GM12891 (cell line): Measurements from ENCODE around the gene ARL2.
"Not testable (repeated sequence)": the region's sequence is repeated elsewhere in the genome, so short reads cannot be mapped to it uniquely, and the experiment has no call there.

Experiments used
- DNase-seq: peaks from one replicate; pipeline ENCODE4 v3.0.0; 2011; ENCODE audit warnings: low spot score; ENCODE audit not compliant: insufficient read length
- FAIRE-seq: peaks from 2 replicates; lab custom pipeline; 2011; peaks lifted over from hg19 to GRCh38; lab: Jason Lieb, UNC
- PAX5 ChIP-seq: IDR thresholded peaks from 2 replicates; pipeline ENCODE4 v1.6.1; 2011; ENCODE audit warnings: low read length, moderate library complexity, mild to moderate bottlenecking; ENCODE audit not compliant: insufficient read depth, severe bottlenecking
- POLR2A ChIP-seq: IDR thresholded peaks from 2 replicates; pipeline ENCODE4 v1.6.1; 2011; ENCODE audit warnings: low read depth, low read length, control low read depth
- POLR2AphosphoS5 ChIP-seq: IDR thresholded peaks from 2 replicates; pipeline ENCODE4 v1.6.1; 2011; ENCODE audit warnings: low read depth, low read length, control low read depth
- POU2F2 ChIP-seq: IDR thresholded peaks from 2 replicates; pipeline ENCODE4 v1.6.1; 2011; ENCODE audit warnings: low read depth, mild to moderate bottlenecking, control low read depth, low read length, moderate library complexity
- SPI1 ChIP-seq: IDR thresholded peaks from 2 replicates; pipeline ENCODE4 v1.6.1; 2011; ENCODE audit warnings: low read depth, low read length, control low read depth
- TAF1 ChIP-seq: IDR thresholded peaks from 2 replicates; pipeline ENCODE4 v1.6.1; 2011; ENCODE audit warnings: low read depth, low read length, control low read depth

Gene ARL2

DNA sequence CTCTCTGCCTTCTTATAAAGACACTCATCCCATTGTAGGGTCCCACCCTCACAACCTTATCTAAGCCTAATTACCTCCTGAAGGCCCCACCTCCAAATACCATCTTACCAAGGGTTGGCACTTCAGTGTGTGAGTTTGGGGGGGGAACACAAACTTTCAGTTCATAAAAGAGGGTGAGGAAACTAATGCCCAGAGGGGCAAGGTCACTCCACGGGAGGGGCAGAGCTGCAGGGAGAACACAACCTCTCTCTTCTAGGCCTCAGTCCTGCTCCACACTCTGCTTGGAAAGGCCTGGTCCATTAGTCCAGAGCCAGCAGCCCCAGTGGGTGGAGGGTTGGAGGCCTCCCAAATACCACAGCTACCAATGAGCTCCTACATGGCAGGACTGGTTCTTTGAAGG, 14.5 kb upstream of the ARL2 start:
- TF ChIP-seq TAF1, result no peak
- no peak for TF ChIP-seq POLR2A
- TF ChIP-seq SPI1, result no peak
- TF ChIP-seq PAX5, result no peak
- no peak for FAIRE-seq
- no peak for DNase-seq

DNA sequence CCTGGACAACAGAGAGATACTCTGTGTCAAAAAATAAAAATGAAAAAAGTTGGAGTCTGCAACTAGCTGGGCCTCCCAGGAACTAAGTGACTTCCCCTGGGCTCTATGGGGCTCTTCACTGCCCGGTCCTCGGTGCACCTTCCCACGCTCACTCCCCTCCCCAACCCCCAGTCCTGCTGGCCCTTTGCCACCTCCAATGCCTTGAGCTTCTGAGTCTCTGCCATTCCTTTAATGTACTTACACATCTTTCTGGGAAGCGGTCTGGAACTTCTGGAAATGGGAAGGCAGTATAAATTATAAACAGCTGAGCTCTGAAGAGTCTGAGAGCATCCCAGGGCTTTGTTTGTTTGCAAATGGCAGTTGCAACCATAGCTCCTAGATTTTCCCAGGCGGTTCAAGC, 11.3 kb upstream of the ARL2 start:
- DNase-seq (no peak), FAIRE-seq (no peak)
- no peak for TF ChIP-seq PAX5
- TF ChIP-seq POU2F2, result no peak
- no peak for TF ChIP-seq TAF1
- no peak for TF ChIP-seq POLR2A
- no peak for TF ChIP-seq POLR2AphosphoS5
- TF ChIP-seq SPI1, result no peak

DNA sequence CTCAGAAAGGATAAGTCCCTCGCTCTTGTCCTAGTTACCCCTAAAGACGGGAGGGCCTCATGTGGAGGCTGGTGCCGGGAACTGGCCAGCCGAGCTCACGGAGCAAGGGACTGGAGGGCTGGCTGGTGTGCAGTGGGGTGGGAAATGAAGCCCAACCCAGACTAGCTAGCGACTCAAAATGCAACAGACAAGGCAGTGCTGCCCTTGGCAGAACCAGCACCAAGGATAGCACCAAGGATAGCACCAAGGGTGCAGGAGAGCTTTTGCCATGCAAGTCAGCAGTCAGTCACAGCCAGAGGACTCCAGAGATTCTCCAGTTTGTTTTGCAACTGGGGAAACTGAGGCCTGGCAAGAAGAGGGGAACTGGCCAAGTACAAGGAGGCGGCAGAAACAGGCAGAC, 10.7 kb upstream of the ARL2 start:
- DNase-seq (no peak), FAIRE-seq (no peak)
- no peak for TF ChIP-seq POLR2AphosphoS5
- no peak for TF ChIP-seq PAX5
- TF ChIP-seq POU2F2, result no peak
- TF ChIP-seq SPI1, result no peak
- TF ChIP-seq TAF1, result no peak
- no peak for TF ChIP-seq POLR2A

- FAIRE-seq, DNase-seq: not testable (repeated sequence)
These were observed 10.0 kb upstream of the ARL2 start for GRCh38 chr11:65003968-65004367.

DNA sequence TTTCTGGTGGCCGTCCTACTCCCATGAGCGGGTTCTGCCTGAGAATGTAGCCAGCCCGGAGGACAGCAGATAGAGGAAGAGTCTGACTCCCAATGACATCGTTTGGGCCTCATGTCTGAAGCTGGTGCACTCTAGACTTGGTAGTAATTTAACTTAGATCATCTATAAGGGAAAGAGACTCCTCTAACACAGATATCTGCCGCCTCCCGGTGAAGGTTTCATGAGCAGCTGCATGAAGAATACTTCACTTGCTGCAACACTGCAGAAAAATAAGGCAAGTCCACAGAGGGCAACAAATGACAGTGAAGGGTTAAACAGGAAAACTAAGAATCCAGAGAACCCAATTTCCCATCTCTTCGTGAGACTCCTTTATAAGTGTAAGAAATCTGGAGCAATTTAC, 5.9 kb upstream of the ARL2 start:
- no peak for TF ChIP-seq SPI1
- no peak for TF ChIP-seq POU2F2
- TF ChIP-seq POLR2A, result no peak
- TF ChIP-seq PAX5, result no peak
- no peak for TF ChIP-seq POLR2AphosphoS5
- no peak for TF ChIP-seq TAF1
- FAIRE-seq, result no peak
- no peak for DNase-seq

- TF ChIP-seq TAF1 (no peak), POLR2AphosphoS5 (no peak), PAX5 (no peak), POU2F2 (no peak), POLR2A (no peak)
- DNase-seq, result no peak
- no peak for FAIRE-seq
These were observed 5.1 kb upstream of the ARL2 start for GRCh38 chr11:65008873-65009272.

GRCh38 chr11:65013130-65013887, 651 bp upstream of the ARL2 start:
- TF ChIP-seq SPI1 (no peak), POU2F2 (0 out of 2 replicates have a peak, but pooled peaks have one; percentile 24), POLR2A (peak; percentile 35; the same call in 1 of the 2 replicates), PAX5 (no peak), TAF1 (no peak)
- FAIRE-seq (no peak), DNase-seq (peak; percentile 93)

GRCh38 chr11:65014726-65015227, 817 bp downstream of the ARL2 start:
- FAIRE-seq (no peak), DNase-seq (no peak)
- TF ChIP-seq POLR2A (no peak), POLR2AphosphoS5 (no peak), TAF1 (no peak), PAX5 (no peak), SPI1 (no peak), POU2F2 (no peak)

- TF ChIP-seq POLR2A (no peak), SPI1 (no peak)
- DNase-seq (no peak), FAIRE-seq (no peak)
These were observed 2.7 kb downstream of the ARL2 start for GRCh38 chr11:65016705-65017104.

GRCh38 chr11:65017937-65018336, 4.0 kb downstream of the ARL2 start:
- no peak for FAIRE-seq
- DNase-seq, result no peak
- no peak for TF ChIP-seq POLR2A

DNA sequence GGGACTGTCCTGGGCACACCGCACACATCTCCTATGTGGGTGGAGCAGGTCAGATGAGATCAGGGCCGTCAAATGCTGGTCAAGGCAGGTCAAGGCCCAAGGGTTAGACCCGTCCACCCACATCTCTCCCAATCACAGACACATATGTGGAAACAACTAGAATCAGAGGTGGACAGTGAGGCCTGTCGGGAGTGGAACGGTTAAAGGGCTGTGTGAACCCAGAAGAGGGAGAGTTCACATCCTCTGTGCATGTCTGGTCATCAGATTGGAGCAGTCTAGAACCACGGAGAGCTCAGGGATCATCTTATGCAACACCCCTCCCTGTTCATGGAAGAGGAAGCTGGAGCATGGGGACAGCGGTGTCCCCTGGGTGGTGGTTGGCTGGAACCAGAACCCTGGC, 5.9 kb downstream of the ARL2 start:
- TF ChIP-seq TAF1 (no peak), PAX5 (no peak), POU2F2 (no peak), SPI1 (no peak), POLR2A (no peak), POLR2AphosphoS5 (no peak)
- FAIRE-seq, result no peak
- DNase-seq, result no peak
